ENCODE measurements around the gene ZNF791.
"Not testable (repeated sequence)": the region's sequence is repeated elsewhere in the genome, so short reads cannot be mapped to it uniquely, and the experiment has no call there.

ZNF791 gene

DNA sequence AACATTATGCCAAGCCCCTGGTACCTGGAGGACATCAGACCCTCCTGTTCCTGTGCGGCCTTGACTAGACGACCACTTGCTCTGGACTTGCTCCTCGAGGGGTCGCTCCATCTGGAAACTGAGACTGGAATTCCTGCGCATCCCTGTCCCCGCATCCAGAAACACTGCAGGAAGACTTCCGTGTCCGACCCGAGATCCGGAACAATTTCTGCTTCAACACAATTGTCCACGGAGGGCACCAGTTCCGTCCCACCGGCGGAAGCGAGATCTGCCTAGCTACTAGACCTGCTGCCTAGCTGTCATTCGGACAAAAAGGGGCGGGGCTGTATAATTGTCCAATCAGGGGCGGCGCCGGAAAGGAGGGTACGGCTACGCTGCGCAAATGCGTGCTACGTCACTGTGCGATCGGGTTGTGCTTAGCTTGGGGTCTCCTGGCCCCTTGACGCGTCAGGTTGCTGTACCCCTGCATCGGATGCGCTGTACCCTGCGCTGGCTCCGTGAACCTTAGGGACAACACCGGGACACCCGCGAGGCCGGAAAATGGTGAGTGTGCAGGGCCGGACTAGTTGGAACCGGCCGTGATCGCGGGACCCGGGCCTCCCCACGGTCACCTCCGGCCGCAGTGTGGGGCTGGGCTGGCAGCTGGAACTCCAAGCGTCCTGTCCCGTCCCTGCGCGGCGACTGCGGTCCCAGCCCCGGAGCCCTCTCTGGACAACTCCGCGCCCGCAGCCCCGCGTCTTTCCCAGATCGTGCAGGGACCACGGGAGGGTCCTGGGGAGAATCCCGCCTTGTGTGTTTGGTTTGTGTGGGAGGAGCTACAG lies at the start of gene ZNF791, which contains the start of gene ZNF490:
Gene ZNF791, plus strand, starts transcription at position 381 of the 821 bp plus-strand sequence. Its CDS starts 160 bp downstream, at position 541.
Gene ZNF490, minus strand, starts transcription at position 274 of the 821 bp plus-strand sequence. Its CDS starts 133 bp downstream, at position 141.
- peak; percentile 85 for DNase-seq

DNA sequence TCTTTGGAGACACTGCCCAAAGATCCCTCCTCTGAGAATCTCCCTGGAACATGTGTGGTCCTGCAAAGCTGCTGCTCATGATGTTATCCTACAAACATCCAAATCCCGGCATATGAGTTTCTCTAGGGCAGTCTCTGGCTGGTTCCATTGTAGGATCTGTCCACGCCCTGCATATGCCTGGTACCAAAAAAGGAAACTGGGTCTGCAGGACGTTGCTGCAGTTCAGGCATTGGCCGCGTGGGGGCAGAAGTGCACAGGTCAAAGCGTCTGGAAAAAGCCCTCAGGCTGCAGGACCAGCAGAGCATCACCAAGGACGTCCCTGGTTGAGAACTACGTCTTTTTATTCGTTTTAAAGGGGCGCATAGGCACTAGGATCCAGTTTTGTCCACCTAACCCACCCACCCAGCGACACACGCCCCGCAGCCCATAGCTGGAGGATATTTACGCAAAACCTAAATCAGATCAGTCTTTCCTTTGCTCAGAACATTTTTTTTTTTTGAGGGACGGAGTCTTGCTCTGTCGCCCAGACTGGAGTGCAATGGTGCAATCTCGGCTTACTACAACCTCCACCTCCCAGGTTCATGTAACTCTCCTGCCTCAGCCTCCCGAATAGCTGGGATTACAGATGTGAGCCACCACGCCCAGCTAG lies 46.6 kb upstream of the ZNF791 start:
- peak; percentile 64 for DNase-seq

DNA sequence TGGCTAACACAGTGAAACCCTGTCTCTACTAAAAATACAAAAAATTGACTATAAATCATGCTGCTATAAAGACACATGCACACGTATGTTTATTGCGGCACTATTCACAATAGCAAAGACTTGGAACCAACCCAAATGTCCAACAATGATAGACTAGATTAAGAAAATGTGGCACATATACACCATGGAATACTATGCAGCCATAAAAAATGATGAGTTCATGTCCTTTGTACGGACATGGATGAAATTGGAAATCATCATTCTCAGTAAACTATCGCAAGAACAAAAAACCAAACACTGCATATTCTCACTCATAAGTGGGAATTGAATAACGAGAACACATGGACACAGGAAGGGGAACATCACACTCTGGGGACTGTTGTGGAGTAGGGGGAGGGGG lies 44.3 kb upstream of the ZNF791 start:
- not testable (repeated sequence) for DNase-seq

DNA sequence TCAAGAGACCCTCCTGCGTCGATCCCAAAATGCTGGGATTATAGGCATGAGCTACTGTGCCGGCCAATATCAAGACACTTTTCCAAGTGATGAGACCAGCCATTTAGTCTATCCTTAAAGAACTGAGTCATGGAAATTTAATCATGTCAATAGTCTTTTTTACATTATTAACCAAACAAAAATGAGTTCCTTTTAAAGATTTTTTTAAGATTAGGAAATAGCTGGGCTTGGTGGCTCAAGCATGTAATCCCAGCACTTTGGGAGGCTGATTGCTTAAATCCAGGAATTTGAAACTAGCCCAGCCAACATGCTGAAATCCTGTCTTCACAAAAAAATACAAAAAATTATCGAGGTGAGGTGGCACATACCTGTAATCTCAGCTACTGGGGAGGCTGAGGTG lies 42.8 kb upstream of the ZNF791 start:
- DNase-seq: no peak

DNA sequence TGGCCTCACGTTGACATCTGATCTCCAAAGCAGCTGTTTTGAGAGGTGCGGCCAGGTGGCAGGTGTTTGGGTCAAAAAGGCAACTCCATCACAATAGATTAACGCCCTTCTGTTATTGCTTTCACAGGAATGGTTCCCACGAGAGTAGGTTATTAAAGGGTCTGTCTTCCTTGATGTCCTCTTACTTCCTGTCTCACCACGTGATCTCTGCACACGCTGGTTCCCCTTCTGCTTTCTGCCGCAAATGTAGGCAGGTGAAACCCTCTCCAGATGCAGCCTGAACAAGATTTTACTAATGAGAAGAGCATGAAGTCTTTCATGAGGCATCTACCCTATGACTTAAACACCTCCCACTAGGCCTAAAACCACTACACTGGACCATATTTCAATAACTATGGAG lies 36.7 kb upstream of the ZNF791 start:
- DNase-seq: no peak

DNA sequence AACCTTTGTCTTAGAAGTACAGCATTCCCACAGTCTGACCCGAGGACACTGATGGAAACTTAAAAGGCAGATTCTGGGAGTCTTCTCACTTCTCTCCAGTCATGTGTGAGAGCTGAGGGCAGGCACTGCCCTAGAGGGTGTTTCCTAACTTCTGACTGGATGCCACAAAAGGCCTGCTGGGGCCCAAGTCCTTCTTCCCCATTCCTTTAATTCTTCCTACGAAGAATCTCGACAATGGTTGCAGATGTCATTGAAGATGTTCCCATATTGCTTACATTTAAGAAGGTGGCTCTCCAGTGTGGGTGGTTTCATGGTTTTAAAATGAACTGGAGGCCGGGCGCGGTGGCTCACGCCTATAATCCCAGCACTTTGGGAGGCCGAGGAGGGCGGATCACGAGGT lies 32.1 kb upstream of the ZNF791 start:
- DNase-seq: no peak

- no peak for DNase-seq
Measured at GRCh38 chr19:12580180-12580694, 30.5 kb upstream of the ZNF791 start.

DNA sequence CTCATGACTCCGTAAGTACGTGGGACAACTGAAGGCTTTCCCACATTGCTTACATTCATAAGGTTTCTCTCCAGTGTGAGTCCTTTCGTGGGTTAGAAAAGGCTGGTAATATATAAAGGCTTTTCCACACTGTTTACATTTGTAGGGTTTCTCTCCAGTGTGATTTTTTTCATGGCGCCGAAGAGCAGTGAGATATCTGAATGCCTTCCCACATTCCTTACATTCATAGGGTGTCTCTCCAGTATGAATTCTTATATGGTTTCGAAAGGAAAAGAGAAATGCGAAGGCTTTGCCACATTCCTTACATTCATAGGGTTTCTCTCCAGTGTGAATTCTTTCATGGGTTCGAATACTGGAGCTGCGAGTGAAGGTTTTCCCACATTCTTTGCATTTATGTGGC lies 29.6 kb upstream of the ZNF791 start:
- no peak for DNase-seq

DNA sequence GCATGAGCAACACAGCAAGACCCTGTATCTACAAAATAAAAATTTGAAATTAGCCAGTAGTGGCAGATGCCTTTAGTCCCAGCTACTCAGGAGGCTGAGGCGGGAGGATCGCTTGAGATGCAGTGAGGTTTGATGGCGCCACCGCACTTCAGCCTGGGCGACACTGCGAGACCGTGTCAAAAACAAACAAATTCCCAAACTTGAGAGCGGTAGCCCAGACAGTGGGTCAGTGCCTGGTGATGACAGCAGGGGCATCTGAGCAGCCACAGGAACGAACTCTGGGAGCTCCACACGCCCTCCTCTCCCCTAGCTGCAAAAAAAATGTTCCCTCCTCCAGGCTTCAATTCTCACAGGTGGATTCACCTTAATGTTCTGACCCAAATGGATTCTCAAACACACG lies 14.2 kb upstream of the ZNF791 start:
- DNase-seq: no peak

DNA sequence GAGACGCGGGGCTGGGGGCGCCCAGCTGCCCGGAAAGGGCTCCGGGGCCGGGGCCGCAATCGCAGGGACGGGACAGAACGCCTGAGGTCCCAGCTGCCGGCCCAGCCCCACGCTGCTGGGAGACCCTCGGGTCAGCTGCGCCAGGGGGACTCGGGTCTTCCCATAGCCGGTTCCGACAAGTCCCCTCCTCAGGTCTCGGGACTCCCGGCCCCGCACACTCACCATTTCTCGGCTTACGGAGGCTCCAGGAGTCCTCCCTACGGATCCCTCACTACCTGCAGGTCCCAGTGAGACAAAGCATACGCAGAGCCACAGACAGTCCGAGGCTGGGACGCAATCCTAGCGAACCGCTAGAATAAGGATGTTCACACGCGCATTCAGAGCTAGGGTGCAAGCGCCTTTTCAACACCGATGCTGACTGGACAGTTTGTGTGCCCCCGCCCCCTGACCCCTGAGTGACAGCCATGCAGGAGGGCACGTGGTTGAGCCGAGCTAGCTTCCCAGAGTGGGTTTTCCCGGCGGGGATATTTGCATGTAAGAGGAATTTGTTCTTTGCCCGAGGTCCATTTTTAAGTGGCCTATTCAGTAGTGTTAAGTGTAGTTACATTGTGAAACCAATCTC lies 13.7 kb upstream of the ZNF791 start:
- no peak for DNase-seq

DNA sequence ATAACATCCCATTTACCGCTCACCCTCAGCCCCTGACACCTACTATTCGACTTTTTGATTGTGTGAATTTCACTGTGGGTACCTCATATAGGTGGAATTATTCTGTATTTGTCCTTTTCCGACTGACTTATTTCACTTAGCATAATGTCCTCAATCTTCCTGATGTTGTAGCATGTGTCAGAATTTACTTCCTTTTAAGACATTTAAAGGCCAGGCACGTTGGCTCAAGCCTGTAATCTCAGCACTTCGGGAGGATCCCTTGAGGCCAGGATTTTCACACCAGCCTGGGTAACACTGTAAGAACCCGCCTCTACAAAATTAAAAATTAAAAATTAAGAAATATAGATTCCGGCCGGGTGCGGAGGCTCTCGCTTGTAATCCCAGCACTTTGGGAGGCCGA lies 13.1 kb upstream of the ZNF791 start:
- no peak for DNase-seq

GRCh38 chr19:12603714-12604113 lies 7.0 kb upstream of the ZNF791 start:
- no peak for DNase-seq

- DNase-seq: no peak
Measured at GRCh38 chr19:12606796-12607195, 3.9 kb upstream of the ZNF791 start.

GRCh38 chr19:12607631-12608030 lies 3.1 kb upstream of the ZNF791 start:
- no peak for DNase-seq

DNA sequence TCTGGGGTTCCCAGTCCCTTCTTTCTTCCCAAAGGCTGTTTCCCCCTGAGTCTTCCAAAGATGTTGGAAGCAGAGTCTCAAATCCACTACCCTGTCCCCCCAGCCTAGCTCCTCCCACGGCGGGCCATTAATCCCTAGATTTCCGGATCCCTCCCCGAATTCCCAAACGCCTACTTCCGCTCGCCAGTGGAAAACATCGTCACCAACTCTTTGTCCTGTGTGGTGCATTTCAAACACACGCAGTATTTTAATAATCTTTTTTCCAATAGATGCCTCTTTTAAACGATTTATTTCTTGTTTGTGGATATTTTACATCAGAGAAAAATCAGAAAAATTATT lies 610 bp downstream of the ZNF791 start:
- DNase-seq: peak; percentile 20

DNA sequence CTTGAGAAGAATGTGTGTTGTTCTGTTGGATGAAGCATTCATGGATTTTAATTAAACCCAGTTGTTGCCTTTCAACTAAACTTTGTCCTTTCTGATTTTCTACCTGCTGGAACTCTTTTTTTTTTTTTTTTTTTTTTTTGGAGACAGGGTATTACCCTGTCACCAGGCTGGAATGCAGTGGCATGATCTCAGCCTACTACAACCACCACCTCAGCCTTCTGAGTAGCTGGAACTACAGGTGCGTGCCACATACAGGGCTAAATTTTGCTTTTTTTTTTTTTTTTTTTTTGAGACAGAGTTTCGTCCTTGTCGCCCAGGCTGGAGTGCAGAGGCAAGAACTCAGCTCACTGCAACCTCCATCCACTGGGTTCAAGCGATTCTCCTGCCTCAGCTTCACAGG lies 6.9 kb downstream of the ZNF791 start:
- no peak for DNase-seq

DNA sequence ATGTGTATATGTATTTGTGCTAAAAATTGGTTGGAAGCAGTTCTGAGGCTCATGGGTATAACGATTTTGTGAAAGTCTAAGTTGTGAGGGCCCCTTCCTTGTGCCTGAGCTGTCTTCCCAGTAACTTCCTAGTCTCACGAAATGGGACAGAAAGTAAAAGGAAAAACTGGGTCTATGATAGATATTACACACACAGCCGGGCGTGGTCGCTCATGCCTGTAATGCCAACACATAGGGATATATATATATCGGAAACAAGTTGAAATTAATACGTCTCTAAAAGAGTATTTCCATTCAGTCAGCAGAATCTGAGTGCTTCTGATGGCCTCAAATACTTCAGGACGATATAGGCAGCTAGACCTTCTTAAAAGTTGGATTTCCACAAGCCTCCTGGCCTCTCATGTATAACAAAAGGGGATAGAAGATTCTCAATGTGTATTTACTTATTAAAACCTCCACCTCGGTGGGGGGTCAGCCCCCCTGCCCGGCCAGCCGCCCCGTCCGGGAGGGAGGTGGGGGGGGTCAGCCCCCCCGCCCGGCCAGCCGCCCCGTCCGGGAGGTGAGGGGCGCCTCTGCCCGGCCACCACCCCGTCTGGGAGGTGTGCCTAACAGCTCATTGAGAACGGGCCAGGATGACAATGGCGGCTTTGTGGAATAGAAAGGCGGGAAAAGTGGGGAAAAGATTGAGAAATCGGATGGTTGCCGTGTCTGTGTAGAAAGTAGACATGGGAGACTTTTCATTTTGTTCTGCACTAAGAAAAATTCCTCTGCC lies 10.7 kb downstream of the ZNF791 start:
- not testable (repeated sequence) for DNase-seq

DNA sequence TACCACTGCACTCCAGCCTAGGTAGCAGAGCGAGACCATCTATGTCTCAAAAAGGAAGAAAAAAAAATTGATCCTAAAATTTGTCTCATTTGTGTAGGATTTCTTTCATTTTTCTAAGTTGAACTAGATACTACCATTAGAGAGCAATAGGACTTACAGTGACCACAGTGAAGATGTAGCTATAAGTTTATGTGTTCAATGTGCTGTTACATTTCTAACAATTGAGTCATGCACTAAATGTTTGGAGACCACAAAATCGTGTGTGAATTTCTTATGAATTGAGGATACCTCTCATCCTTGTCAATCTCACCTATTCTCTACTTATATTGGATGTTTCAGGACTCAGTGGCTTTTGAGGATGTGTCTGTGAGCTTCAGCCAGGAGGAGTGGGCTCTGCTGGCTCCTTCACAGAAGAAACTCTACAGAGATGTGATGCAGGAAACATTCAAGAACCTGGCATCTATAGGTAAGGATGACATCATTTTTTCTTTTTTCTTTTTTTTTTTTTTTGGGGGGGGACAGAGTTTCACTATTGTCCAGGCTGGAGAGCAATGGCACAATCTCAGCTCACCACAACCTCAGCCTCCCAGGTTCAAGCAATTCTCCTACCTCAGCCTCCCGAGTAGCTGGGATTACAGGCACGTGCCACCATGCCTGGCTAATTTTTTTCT lies 12.8 kb downstream of the ZNF791 start:
- no peak for DNase-seq

DNA sequence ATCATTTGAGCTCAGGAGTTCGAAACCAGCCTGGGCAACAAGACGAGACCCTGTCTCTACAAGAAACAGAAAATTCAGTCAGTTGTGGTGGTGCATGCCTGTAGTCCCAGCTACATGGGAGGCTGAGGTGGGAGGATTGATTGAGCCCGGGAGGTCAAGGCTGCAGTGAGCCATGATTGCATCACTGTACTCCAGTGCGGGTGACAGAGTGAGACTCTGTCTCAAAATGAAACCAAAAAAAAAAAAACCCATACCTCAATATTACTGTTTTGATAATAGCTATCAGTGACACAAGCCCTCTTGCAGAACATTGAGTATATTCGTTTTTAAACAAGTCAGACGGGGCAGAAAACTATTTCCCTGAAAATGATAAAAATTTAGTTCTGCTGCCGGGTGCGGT lies 16.2 kb downstream of the ZNF791 start:
- DNase-seq: no peak

GRCh38 chr19:12628040-12629022 lies 17.6 kb downstream of the ZNF791 start:
- DNase-seq: no peak

GRCh38 chr19:12629215-12629614 lies 18.5 kb downstream of the ZNF791 start:
- DNase-seq: no peak
